Kidney tubule cell (primary cell): ENCODE data around the gene ACAP1.

ENCODE experiments used
- DNase-seq: peaks from one replicate; pipeline ENCODE4 v3.0.0-alpha.2; 2018; ENCODE audit warnings: low spot score

Gene ACAP1

GRCh38 chr17:7309628-7310027, 26.7 kb upstream of the ACAP1 start:
- DNase-seq = no peak

- DNase-seq = no peak
These were observed 25.1 kb upstream of the ACAP1 start for GRCh38 chr17:7311110-7311705.

DNA sequence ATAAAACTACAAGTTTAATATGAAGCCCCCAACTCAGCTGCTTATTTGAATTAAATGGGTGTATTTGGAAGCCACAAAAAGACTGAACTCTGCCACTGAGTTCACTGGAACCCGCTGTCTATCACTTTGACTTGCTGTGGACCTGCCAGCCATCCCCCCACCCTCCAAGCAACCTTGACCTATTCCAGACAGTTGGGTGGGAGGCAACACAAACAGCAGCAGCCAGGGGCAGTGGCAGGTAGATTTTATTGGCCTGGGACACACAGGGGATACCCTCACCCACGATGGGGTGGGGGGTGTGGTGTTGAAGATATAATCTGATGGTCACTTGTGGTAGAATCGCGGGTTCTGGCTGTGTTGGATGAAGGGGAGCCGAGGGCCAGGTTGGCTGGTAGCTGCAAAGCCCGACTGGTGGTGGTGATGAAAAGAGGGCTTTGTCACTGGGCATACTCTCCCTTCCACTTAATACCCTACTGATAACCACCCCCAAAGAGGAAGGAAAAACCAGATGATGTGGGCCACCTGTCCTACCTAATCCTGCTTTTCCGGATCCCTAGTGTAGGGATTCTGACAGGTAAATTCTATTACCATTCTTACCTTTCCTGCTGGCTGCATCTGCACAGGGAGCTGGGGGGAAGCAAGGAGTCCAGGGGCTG, 23.8 kb upstream of the ACAP1 start:
- DNase-seq = no peak

DNA sequence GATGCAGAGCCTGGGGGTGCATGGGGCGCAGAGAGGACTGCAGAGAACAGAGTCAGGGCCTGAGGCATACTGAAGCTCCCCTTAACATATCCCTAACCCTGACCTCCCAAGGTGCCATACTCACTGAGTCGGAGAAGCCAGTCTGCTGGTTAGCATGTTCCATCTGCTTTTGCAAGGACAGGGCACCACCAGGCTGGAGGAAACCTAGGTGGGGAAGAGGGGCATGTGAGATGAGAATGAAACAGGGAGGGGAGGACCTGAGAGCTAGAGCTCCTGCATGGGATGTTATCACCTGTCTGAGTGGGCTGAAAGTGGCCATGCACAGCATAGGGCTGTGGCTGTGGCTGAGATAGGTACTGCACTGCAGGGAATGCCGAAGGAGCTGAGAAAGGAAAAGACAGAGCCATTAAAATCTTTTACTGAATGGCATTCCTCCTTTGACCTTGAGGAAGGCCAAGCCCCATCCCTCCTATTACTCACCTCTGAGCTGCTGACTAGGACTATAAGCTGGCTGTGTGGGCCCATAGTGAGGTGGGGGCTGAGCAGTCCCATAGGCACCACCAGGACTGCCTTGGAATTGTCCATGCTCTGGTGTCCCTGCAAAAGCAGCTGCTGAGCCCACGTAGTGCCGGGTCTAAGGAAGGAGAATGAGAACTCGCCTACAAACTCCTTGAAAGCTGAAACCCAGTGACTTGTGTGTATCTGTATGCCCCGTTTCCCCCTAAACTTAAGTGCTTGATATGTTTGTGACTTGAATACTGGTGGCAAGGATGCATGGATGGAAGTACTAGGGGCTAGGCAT, 23.0 kb upstream of the ACAP1 start:
- peak; percentile 39 for DNase-seq

GRCh38 chr17:7313890-7314718, 22.2 kb upstream of the ACAP1 start:
- DNase-seq = peak; percentile 60

DNA sequence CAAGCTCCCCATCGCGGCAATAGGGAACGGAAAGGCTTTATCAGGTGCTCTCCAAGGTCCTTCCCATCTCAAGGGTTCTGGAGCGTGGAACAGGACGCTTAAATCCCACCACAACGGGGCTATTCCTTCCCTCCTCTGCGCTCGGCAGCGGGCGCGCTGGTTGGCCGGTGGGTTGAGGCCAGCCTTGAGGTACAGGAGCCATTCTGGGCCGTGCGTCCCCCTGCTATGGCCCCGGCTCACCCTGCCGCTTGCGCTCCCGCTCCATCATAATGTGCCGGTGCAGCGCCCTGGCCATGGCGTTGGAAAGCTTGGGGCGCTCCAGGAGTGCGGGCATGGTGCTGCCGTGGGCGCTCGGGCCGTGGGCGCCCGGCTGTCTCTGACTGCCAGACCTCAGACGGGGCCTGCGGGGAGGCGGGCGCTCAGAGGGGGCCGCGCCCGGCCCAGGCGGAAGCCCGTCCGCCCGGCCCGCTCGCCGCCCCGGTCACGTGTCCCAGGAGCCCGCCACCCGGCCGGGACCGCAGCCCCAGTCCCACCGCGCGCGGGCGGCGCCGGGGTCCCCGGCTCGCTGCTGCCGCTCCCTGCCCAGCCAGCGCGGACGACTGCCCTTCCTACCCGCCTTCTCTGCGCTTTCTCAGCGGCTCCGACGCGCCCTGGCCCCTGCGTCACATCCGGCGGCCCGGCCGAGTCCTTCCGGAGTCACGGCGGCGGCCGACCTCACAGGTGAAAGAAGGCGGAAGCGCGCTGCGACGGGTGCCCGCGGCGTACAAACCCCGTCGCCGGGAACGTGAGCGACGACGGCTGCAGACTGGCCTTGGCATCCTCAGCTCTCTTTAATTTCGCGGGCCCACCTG, 21.4 kb upstream of the ACAP1 start, which contains the start of gene GPS2:
Gene GPS2 (minus strand): TSS at position 642 of the 851 bp plus-strand sequence. CDS start 308 bp downstream, at position 334.
- peak; percentile 91 for DNase-seq

DNA sequence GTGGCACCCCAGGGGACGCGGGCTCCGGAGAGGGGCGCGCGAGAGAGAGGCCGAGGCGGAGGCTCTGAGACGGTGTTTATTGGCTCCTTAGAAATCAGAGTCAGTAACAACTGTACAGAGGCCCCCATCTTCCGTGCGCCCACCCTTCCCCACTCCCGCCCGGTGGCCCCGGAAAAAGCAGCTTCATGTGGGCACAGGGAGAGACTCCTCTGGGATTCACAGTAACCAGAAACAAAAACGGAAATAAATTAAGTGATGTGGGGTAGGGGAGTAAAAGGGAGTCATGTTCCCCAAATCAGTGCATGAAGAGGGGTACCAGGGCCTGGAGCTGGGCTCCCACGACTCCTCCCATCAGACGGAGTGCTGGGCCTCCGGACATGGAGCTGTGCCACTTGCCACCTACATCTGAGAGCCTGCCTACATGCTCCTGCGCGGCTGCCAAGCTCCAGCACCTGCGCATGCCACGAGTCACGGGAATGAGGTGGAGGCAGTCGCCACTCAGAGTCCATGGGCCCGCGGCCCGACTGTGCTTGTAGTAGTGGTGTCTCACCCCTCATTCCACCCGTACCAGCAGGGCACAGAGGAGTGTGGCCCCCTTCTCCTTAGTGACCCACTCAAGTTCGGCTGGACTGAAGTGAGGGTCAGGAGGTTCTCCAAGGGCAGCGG, 20.6 kb upstream of the ACAP1 start:
- no peak for DNase-seq

GRCh38 chr17:7317161-7317803, 19.0 kb upstream of the ACAP1 start:
- no peak for DNase-seq

- no peak for DNase-seq
These were observed 18.0 kb upstream of the ACAP1 start for GRCh38 chr17:7318121-7318860.

DNA sequence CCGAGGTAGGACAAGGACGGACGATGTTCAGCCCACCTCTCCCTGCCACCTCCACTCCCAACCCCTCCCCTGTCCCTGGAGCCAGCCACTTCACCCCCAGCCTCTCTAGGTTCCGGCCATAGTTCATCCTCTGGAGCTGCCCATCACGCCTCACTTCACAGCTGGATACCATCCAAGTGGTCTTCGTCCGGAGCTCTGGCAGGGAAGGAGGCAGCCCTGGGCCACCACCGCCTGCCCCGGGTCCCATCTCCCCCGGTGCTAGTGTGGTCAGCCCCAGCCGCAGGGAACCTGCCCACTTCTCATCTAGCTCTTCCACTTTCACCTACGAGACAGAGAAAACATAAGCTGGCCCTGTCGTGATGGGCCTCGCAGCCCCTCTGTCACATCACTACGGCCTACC, 14.9 kb upstream of the ACAP1 start:
- DNase-seq = no peak

- DNase-seq = no peak
These were observed 13.7 kb upstream of the ACAP1 start for GRCh38 chr17:7322520-7323194.

GRCh38 chr17:7323731-7324437, 12.4 kb upstream of the ACAP1 start:
- DNase-seq = no peak

- DNase-seq = no peak
These were observed 11.9 kb upstream of the ACAP1 start for GRCh38 chr17:7324438-7324779.

DNA sequence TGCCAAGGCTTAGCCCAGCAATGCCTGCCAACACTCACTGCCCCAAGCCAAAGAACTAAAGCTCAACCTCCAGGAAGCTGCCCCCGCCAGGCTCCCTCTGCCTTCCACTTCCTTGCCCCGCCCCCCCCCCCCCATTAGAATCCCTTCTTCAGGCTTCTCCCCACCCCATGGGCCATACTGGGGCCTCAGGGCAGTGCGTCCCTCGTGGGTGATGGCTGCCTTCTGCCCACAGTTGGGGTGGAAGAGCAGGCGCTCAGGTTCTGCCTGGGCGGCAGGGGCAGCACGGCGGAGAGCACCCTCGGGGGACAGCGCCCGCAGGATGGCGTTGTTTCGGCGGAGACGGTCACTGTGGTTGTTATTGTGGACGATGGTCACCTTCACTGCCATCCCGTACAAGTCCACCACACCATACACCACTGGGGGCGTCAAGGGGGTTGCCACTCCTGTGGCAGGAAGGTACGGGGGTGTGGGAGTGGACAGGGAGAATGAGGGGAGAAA, 11.2 kb upstream of the ACAP1 start:
- DNase-seq = no peak

DNA sequence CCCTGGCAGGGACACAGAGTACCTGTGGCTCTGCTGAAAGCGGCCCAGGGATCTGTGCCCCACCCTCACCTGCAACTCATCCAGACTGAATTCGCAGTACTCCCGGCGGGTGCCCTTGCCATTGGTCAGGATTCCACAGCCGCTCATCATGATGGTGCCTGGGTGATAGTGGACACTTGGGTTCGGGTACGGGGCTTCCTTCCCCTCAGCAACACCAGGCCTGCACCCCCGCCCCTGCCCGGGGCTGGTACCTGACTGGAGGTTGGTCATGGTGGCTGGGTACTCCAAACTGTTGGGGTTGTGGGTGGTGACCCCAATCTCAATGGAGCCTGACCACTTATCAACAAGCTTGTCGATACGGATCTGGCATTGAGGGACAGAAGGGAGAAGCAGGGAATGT, 10.1 kb upstream of the ACAP1 start:
- no peak for DNase-seq

DNA sequence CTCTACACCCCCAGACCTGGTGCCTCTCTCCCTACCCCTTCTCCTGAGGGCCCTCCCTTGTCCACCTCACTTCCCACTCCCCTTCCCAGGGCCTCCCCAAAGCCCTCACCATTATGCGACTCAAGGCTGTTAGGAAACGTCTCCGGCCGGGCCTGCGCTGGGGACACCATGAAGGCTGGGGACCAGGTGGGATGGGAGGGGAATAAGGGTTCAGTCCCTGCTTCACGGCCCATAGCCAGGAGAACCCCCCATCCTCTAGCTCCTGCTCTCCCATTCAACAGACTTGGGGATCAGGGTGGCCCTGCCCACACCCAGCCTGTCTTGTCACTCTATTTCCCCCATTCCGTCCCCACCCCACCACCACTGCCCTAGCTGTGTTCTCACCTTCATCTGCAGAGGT, 9.3 kb upstream of the ACAP1 start:
- no peak for DNase-seq

DNA sequence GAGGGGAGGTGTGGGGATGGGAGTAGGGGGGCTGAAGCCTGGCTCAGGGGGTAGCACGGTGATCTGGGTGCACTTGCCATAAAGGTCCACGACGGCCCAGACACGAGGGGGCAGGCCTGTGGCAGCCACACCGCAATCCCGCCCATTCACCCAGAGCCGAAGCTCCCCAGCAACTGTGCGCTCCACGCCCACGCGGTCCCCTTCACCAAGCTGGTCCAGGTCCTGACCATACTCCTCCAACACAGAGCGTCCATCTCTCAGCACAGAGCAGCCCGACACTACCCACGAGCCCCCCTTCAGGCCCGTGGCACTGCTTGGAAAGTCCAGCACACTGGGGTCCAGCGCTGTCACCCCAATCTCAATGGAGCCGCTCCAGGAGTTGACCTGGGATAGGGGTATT, 8.8 kb upstream of the ACAP1 start:
- DNase-seq = no peak

DNA sequence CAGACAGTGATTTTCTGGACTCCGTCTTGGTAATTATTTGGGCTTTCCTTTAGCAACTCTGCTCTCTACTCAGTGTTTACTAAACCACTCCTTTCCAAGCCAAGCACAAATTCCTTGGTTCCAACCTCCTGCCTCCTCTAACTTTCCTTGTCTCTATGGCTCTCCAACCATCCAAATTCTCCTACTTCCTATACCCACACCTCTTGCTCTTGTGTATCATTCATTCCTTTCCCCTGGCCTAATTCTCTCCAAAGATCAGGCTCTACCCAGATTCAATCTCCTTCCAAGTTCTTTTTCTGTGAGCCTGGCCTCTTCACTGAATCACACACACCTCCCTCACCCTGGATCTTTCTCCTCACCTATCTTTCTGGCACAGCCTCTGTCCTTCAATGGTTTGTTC, 8.3 kb upstream of the ACAP1 start:
- no peak for DNase-seq
